Glutamatergic neuron (in vitro differentiated cells): Measurements from ENCODE around the gene AKR7A2. TPM values are rescaled to one million over a fixed set of nuclear protein-coding genes. Genes with fewer than 3 reads are reported as not detected.
A peak's percentile ranks its signal among the peaks of the same experiment; 100 is the strongest.

Experiments
- DNase-seq: peaks from one replicate; pipeline ENCODE4 v3.0.0; 2022
- H3K27ac Mint-ChIP-seq: one replicate; pipeline ENCODE4 v1.8.0; 2020; ENCODE audit warnings: mild to moderate bottlenecking, mixed read lengths, inconsistent platforms; ENCODE audit not compliant: unreplicated experiment
- H3K27me3 Mint-ChIP-seq: one replicate; pipeline ENCODE4 v1.8.0; 2020; ENCODE audit warnings: mild to moderate bottlenecking, moderate library complexity, mixed read lengths, inconsistent platforms; ENCODE audit not compliant: unreplicated experiment
- H3K36me3 Mint-ChIP-seq: one replicate; pipeline ENCODE4 v1.8.0; 2020; ENCODE audit warnings: mild to moderate bottlenecking, mixed read lengths, inconsistent platforms; ENCODE audit not compliant: unreplicated experiment
- H3K4me1 Mint-ChIP-seq: one replicate; pipeline ENCODE4 v1.8.0; 2020; ENCODE audit warnings: mild to moderate bottlenecking, low read depth, mixed read lengths, inconsistent platforms; ENCODE audit not compliant: unreplicated experiment
- H3K4me3 Mint-ChIP-seq: one replicate; pipeline ENCODE4 v1.8.0; 2020; ENCODE audit warnings: mild to moderate bottlenecking, mixed read lengths, inconsistent platforms; ENCODE audit not compliant: unreplicated experiment
- H3K9me3 Mint-ChIP-seq: one replicate; pipeline ENCODE4 v1.8.0; 2020; ENCODE audit warnings: mild to moderate bottlenecking, moderate library complexity, mixed read lengths, inconsistent platforms; ENCODE audit not compliant: unreplicated experiment
- CTCF ChIP-seq: fragments of 200-600 bp; sonication (generic); IDR thresholded peaks from one replicate; pipeline ENCODE4 v1.5.0; 2021; ENCODE audit not compliant: partially characterized antibody, unreplicated experiment
- total RNA-seq: library from RNA; stranded (reverse); fragmentation: NEBNext Ultra II Directional; extraction: Animal tissue kit (Norgen Biotek cat#: 25700); gene quantifications from one replicate; pipeline ENCODE4 v1.2.1, GENCODE V29; 2021; ENCODE audit not compliant: unreplicated experiment

The AKR7A2 gene
- total RNA-seq, 1 donor from 2014 or later, result 35.7 TPM

GRCh38 chr1:19344372-19344810, 32.4 kb upstream of the AKR7A2 start:
- TF ChIP-seq CTCF, result peak; percentile 90
- H3K27me3 Mint-ChIP-seq, result peaks cover 10% of the 10 kb centered on the region
- H3K4me1 Mint-ChIP-seq, result peaks cover 6% of the 10 kb centered on the region
- H3K4me3 Mint-ChIP-seq, result no peak overlapping the region
- no peaks in the 10 kb centered on the region for H3K36me3 Mint-ChIP-seq
- peaks cover 5% of the 10 kb centered on the region for H3K9me3 Mint-ChIP-seq
- peak; percentile 84 for DNase-seq
- H3K27ac Mint-ChIP-seq, result peak overlapping the region; percentile 59

GRCh38 chr1:19343617-19344350, 31.8 kb upstream of the AKR7A2 start:
- Mint-ChIP-seq H3K27me3 (peaks cover 10% of the 10 kb centered on the region), H3K27ac (peak overlapping the region; percentile 48), H3K4me3 (no peak overlapping the region), H3K9me3 (peaks cover 5% of the 10 kb centered on the region), H3K4me1 (peaks cover 10% of the 10 kb centered on the region), H3K36me3 (no peaks in the 10 kb centered on the region)
- no peak for DNase-seq
- TF ChIP-seq CTCF, result no peak

- H3K9me3 Mint-ChIP-seq, result peaks cover 10% of the 10 kb centered on the region
- DNase-seq, result no peak
- peak overlapping the region; percentile 72 for H3K27ac Mint-ChIP-seq
- TF ChIP-seq CTCF, result no peak
- peaks cover 17% of the 10 kb centered on the region for H3K4me1 Mint-ChIP-seq
- H3K27me3 Mint-ChIP-seq, result peaks cover 13% of the 10 kb centered on the region
- H3K36me3 Mint-ChIP-seq, result no peaks in the 10 kb centered on the region
- H3K4me3 Mint-ChIP-seq, result no peak overlapping the region
Observed at GRCh38 chr1:19342894-19343616, 31.1 kb upstream of the AKR7A2 start.

- no peak for DNase-seq
- TF ChIP-seq CTCF, result no peak
- H3K27ac Mint-ChIP-seq, result peak overlapping the region; percentile 72
- peaks cover 17% of the 10 kb centered on the region for H3K4me1 Mint-ChIP-seq
- no peaks in the 10 kb centered on the region for H3K36me3 Mint-ChIP-seq
- no peak overlapping the region for H3K4me3 Mint-ChIP-seq
- H3K27me3 Mint-ChIP-seq, result peaks cover 13% of the 10 kb centered on the region
- peaks cover 12% of the 10 kb centered on the region for H3K9me3 Mint-ChIP-seq
Observed at GRCh38 chr1:19342062-19342750, 30.3 kb upstream of the AKR7A2 start.
